GM20431 (cell line): ENCODE results near the gene REG3G.
"Not testable (repeated sequence)": the region's sequence is repeated elsewhere in the genome, so short reads cannot be mapped to it uniquely, and the experiment has no call there.

Experiments
- in situ Hi-C: fragments of 300-500 bp; cut with MseI, MboI; formaldehyde crosslinking; loops from one replicate; pipeline ENCODE4 v1.15.0; 2020; ENCODE audit warnings: low sequenced_read_pairs; ENCODE audit not compliant: unreplicated experiment

REG3G gene

DNA sequence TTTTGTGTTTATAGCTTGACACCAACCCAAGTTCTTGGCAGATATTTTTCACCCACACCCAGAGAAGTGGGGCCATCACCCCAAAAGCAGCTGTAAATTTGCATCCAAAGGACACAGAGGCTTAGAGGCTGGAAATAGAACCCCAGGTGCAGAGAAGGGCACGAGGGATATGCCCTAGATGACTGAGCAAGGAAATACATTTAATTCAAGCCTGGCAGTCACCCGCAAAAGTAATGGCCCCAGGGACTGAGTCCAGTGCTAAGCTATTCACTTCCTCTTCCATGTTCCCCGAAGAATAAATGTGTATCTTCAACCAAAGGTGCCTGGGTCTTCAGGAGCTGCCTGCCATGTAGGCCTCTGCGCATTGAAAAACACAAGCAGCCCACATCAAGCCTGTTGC lies 14.0 kb upstream of the REG3G start:
- in situ Hi-C loops: no loop called here

DNA sequence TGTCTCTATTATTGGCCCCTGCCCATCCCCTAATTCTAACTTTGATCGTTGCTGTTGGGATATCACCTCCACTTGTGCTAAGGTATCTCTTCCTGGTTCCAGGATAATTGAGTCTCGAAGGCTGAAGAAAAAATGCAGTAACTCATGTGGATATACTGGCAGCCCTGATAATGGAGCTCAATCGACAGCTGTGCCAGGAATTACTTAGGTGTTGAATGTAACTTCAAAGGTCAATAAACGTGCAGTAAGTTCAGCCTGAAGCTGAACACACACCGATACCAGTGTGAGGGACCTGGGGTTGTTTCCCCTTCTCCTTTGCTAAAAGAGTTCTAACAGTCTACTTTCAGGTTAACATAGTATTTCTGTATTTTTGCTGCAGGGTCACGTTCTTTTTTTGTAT lies 11.9 kb upstream of the REG3G start:
- in situ Hi-C loops: no loop called here

DNA sequence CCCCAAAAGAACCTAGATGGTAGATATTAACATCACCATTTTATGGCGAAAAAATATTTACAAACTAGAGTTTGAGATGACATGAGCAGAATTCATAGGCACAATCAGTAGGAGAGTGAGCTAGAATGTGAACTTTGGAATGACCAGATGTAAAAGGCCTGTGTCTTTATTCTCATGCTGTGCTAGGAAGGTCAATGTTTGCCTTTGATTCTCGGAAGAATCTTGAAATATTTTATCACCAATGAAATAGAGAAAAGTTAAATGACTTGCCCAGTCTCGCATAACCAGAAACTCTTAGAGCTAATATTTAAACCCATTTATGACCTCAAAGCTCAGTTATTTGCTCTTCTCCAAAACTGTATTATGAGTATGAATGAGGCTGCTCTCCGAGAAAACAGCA lies 9.2 kb upstream of the REG3G start:
- in situ Hi-C loops: no loop called here

DNA sequence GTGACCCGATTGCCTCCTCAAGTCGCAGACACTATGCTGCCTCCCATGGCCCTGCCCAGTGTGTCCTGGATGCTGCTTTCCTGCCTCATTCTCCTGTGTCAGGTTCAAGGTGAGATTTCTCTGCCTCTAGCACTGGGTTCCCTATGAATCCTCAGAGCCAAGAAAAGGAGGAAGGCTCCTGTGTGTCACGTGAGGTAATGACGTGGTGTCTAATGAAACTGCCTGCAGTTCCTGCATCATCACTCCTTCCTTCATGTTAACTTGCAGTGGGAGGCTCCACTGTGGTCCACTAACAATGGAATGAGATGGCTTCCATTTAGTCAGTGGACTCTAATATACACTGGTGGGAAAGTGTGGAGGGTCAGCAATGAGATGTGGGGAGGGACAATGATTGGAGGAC lies 559 bp downstream of the REG3G start:
- in situ Hi-C loops: no loop called here

DNA sequence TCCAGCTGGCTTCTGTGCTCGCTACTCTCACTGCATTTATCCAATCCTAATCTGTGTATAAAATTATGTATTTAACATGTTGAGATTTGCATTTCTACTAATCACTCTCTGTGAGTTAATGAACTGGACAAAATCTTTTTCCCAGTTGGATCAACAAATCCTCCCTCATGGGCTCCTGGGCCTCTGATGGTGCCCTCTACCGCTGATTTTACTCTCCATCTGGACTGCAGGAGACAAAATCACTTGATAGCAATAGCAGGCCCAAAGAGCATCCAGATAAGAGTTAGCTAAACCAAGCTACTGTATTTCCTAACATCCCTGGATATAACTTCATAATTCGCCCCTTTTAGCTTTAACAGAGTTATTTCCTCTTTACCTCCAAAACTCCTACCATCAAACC lies 14.4 kb downstream of the REG3G start:
- in situ Hi-C loops: no loop called here

DNA sequence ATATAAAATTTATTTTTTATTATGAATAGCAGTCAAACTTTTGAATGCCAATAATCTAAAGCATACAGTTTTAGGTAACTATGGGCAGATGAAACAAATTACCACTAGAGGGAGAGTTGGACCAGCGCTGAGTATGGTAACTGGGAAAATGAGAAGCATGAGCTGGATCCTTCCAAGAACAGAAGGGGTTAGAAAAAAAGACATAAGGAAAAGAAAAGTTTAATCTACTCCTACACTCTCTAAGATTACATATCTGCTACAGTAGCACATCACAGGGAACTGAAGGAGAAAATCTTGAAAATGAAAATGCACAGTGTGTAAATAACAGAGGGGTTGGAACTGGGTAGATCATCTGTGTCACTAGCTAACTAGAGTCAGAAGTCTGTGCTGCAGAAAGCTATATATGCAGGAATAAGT lies 15.5 kb downstream of the REG3G start:
- in situ Hi-C loops: no loop called here

DNA sequence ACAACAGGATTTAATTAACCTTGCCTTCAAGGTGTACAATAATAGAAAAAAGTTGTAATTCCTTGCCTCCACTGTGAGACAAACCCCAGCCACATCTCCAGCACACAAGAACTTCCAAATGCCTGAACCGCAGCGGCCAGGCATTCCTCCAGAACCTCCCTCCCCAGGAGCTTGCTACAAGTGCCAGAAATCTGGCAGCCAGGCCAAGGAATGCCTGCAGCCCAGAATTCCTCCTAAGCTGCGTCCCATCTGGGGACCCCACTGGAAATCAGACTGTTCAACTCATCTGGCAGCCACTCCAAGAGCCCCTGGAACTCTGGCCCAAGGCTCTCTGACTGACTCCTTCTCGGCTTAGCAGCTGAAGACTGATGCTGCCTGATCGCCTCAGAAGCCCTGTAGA lies 28.0 kb downstream of the REG3G start:
- in situ Hi-C loops: not testable (repeated sequence)

DNA sequence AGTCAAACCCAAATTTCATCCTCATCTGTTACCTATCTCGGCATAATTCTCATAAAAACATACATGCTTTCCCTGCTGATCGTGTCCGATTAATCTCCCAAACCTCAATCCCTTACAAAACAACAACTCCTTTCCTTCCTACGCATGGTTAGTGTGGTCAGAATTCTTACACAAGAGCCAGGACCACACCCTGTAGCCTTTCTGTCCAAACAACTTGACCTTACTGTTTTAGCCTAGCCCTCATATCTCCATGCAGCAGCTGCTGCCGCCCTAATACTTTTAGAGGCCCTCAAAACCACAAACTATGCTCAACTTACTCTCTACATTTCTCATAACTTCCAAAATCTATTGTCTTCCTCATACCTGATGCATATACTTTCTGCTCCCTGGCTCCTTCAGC lies 29.3 kb downstream of the REG3G start:
- in situ Hi-C loops: not testable (repeated sequence)

DNA sequence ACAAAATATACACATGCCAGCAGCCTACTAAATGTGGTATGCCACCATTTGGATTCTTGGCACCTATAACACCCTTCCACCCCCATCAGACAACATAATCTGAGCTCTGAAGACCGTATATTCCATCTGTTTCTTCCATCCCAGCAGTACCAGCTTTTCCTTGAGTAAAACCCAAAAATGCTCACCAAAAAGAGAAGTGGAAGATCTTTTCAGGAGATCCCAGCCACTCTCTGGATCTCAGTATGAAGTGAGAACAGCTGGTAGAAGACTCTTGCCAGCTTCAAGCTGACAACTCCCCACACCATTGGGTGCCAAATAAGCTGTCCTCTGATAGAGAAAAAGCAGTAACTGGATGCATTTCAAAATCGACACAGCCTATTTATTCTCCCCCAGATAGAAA lies 39.7 kb downstream of the REG3G start:
- in situ Hi-C loops: no loop called here

DNA sequence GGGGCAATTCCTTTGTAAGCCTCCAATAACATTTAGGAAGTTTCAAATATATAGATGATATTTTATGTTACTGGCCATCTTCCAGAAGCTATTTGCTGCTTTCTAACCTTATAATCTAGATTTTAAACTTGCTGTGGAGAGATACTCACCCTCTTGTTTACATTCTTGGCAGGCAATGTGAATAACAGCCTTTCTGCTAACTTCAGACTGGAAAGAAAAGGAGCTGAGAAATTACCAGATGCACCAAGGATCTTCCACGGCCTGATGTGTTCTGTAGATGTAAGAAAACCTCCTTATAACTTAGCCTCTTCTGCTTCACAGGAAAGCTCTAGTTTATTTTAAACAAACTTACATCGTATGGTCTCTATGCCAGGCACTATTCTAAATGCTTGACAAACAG lies 45.6 kb downstream of the REG3G start:
- in situ Hi-C loops: no loop called here
